Mesodermal cell (in vitro differentiated cells): ENCODE data around the gene MYBBP1A.

Experiments
- H3K27ac ChIP-seq: 2 replicates; pipeline ENCODE4 v1.7.0; 2013; ENCODE audit warnings: mild to moderate bottlenecking, low read depth, low read length, moderate library complexity; ENCODE audit not compliant: severe bottlenecking
- H3K36me3 ChIP-seq: 2 replicates; pipeline ENCODE4 v1.7.1; 2013; ENCODE audit warnings: mild to moderate bottlenecking, low read length, moderate library complexity; ENCODE audit not compliant: control insufficient read depth, insufficient read depth
- H3K4me1 ChIP-seq: one replicate; pipeline ENCODE4 v1.7.1; 2013; ENCODE audit warnings: mild to moderate bottlenecking, low read length; ENCODE audit not compliant: insufficient read depth, control insufficient read depth, poor library complexity, severe bottlenecking
- H3K4me3 ChIP-seq: 2 replicates; pipeline ENCODE4 v1.7.0; 2013; ENCODE audit warnings: low read length, control low read depth, mild to moderate bottlenecking; ENCODE audit not compliant: insufficient read depth, poor library complexity, severe bottlenecking; ENCODE audit errors: extremely low read depth
- H3K9me3 ChIP-seq: 2 replicates; pipeline ENCODE4 v1.7.1; 2013; ENCODE audit warnings: mild to moderate bottlenecking, low read length, moderate library complexity; ENCODE audit not compliant: control insufficient read depth
- WGBS, 2 experiments: methylation state at CpG; one replicate each; pipeline ENCODE4 v1.1.5; 2013; ENCODE audit warnings: missing lambda C conversion rate in 2 of 2; ENCODE audit not compliant: insufficient coverage in 2 of 2; 5-methylcytosine and 5-hydroxymethylcytosine counted together

MYBBP1A gene

DNA sequence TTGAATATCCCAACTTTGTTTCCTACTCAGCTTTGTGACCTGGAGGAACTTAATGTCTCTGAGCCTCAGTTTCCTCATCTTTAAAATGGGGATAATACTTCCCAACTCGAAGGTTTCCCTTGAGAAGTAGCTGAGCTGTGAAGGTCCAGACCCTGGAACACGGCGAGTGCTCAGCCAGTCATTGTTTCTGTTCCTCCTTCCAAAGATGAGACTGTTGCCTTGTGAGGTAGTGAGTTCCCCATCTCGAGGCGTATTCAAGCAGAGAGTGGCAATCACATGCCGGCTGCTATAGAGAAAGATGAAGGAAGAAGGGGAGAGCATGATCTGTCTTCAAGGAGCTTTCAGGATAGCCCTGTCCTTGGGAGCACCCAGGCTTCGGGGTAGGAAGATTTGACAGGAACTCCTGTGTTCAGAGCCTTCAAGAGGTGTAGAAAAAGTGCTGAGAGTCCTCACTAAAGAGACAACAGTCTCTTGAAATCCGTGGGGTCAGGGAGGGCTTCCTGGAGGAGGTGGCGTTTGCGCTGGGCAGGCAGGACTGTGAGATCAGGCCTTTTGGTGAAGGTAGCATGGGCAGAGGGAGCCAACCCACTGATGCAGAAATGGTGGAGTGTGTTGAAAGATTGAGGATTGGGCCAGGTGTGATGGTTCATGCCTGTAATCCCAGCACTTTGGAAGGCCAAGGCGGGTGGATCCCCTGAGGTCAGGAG, 29.3 kb downstream of the MYBBP1A start:
- Histone ChIP-seq H3K36me3 (no peaks in the 10 kb centered on the region), H3K9me3 (no peaks in the 10 kb centered on the region), H3K27ac (no peak overlapping the region), H3K4me3 (no peak overlapping the region), H3K4me1 (no peaks in the 10 kb centered on the region)
- WGBS, 2 experiments = 89 to 95% methylated on average over 10 of the region's 11 CpGs

DNA sequence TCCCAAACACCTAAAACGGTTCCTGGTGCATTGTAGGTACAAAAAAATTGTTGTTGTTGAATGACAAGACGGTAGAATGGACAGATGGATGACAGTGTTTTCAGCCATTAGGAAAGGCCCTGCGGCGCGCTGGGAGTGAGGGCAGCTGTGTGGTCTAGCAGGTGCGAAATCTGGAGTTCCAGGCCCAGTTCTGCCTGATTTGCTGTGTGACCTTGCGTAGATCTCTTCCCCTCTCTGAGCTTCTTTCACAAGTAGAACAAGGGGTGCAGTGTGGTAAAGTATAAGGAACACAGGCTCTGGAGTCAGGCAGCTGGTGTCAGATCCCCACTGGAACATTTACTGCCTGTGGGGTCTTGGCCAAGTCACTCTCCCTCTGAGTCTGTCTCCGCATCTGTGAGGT, 31.2 kb downstream of the MYBBP1A start:
- Histone ChIP-seq H3K36me3 (no peaks in the 10 kb centered on the region), H3K9me3 (no peaks in the 10 kb centered on the region), H3K27ac (no peak overlapping the region), H3K4me3 (no peak overlapping the region), H3K4me1 (no peaks in the 10 kb centered on the region)
- 84 to 87% methylated on average over 7 of the region's 8 CpGs for WGBS, 2 experiments

DNA sequence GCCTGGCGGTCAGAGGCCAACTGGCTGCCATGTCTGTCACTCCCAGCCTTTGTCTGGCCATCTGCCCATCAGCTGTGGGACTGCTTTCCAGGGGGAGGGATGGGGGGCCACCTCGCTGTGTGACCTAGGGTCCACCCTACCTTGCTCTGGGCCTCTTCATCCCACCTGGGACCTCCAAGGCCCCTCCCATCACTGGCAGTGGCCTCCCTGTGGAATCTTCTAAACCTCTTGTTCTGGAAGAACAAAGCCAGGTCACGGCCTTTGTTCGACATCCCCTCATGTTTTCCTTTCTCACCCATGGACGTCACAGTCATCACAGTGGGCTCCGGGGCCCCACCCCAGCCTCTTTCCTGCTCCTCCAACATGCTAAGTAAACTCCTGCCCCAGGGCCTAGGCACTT, 32.5 kb downstream of the MYBBP1A start:
- Histone ChIP-seq H3K27ac (no peak overlapping the region), H3K4me1 (no peaks in the 10 kb centered on the region), H3K4me3 (no peak overlapping the region), H3K9me3 (no peaks in the 10 kb centered on the region), H3K36me3 (no peaks in the 10 kb centered on the region)
- WGBS, 2 experiments = 77 to 81% methylated on average over 5 of the region's 6 CpGs

DNA sequence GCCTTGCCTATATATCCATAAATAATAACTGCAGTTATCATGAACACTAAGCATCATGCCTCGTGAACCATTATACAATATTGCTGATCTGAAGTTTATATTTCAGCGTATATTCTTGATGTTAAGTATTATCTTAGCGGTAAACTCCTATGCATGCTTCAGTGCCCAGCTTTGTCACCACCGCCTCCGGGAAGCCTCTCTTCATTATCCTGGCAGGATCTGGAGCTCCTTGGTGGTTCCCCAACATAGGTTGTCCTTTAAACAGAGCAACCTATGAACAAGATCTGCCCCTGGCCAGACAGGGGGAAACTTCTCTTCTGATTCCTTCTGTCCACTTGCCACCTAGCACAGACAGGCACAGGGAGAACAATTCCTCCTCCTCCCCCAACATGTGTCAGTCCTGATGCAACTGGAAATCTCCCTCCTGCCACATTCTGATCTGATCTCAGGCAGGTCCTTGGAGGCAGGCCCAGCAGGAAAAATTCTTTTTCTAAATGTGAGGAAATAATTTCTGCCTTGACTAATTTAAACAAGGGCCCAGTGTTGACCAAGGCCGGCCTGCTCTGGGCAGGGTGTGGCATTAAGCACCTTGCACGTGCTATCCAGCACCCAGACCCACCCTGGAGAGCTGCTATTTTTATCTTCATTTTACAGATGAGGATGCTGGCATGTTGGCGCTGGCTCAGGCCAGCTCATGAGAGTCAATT, 34.1 kb downstream of the MYBBP1A start:
- Histone ChIP-seq H3K36me3 (no peaks in the 10 kb centered on the region), H3K27ac (no peak overlapping the region), H3K4me3 (no peak overlapping the region), H3K4me1 (no peaks in the 10 kb centered on the region), H3K9me3 (no peaks in the 10 kb centered on the region)
- WGBS, 2 experiments = 93 to 94% methylated on average over 2 to 6 of the region's 8 CpGs

DNA sequence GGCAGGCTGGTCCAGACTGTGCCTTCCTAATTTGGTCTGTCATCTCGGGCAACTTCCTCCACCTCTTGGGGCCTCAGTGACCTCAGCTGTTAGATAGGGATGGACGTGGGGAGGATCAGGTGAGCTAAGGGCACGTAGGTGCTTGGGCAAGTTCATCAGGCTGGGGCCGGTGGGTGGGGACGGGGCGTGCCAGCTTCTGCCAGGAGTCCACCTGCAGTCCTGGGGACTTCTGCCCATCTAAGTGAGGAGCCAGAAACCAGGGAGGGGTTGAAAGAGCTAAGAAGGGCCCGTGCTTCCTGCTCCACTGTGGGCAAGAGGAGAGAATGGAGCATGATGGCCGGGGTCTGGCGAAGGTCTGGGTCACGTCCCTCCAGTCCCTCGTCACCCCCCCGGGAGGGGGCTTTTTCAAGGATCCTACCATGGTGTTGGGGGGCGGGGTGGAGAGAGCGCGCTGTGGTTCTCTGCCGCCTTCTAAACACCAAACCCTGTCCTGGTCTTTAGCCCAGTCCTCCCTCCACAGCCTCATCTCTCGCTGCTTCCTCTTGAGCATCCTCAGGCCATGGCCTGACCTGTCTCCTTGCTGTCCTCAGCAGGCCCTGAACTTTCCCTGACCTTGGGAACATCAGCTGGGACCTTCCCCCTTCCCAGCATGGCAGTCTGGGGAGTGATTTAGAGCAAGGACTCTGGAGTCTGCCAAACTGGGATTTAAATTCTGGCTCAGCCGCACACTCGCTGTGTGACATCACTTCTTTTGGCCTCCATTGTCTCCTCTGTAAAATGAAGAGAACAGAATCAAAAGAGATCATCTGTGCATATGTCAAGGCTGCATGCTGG, 34.9 kb downstream of the MYBBP1A start:
- Histone ChIP-seq H3K9me3 (no peaks in the 10 kb centered on the region), H3K27ac (no peak overlapping the region), H3K4me1 (no peaks in the 10 kb centered on the region), H3K4me3 (no peak overlapping the region), H3K36me3 (no peaks in the 10 kb centered on the region)
- WGBS, 2 experiments = 88 to 94% methylated on average over 11 to 18 of the region's 19 CpGs

DNA sequence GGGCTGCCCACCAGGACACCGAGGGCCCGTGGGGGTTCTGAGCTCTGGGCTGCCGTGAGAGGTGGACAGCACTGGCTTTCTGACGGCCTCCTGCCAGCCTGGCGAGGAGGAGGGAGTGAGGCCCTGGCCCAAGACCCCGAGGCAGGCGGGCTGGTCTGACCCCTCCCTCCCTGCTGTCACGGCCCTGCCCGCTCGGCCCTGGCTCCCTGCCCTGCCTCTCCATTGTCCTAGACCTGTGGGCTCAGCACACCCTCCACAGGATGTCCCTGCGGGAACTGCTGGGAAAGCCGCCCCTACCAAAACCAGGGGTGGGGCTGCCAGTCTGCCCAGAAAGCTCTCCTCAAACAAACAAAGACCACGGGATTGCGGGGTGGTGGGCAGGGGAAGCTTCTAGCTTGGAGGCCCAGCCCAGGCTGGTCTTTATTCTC, 35.8 kb downstream of the MYBBP1A start:
- Histone ChIP-seq H3K4me1 (no peaks in the 10 kb centered on the region), H3K36me3 (no peaks in the 10 kb centered on the region), H3K9me3 (no peaks in the 10 kb centered on the region), H3K27ac (no peak overlapping the region), H3K4me3 (no peak overlapping the region)
- WGBS, 2 experiments = 71% methylated on average over 8 to 13 of the region's 14 CpGs

DNA sequence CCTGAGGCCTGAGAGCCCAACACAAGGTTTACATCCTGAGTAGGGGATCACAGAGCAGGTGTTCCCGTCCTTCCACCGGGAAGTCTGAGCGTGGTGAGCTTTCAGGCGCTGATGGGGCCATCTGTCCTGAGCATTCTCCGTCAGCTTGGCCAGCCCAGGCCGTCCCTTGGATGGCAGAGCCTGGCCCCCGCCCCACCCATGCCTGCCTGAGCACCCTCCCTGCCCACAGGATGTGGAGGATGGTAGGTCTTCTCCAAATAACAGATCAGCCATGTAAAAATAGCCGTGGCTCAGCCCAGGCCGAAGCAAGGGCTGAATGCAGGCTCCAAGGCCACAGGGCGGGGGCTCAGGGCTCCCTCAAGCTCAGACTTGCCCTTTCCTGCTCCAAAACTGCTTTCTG, 36.3 kb downstream of the MYBBP1A start:
- Histone ChIP-seq H3K27ac (no peak overlapping the region), H3K4me1 (no peaks in the 10 kb centered on the region), H3K9me3 (no peaks in the 10 kb centered on the region), H3K4me3 (no peak overlapping the region), H3K36me3 (no peaks in the 10 kb centered on the region)
- WGBS, 2 experiments = 96 to 97% methylated on average over 6 to 7 of the region's 10 CpGs

DNA sequence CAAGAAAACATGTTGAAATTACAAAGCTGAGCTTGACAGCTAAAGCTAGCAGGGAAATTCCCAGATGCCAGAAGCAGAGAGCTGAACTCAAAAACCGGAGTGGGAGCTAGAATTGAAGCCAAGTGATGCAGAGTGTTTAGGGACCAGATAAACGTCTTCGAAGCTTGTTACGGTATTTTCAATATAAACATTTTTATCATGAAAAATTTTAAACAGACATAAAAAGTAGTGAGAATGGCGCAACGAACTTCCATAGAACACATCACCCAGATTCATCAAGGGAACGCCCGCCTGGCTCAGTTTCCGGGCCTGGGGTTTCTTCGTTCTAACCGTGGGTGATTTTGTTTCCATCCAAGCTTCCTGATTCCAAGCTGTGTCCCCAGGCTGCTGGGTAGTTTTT, 38.4 kb downstream of the MYBBP1A start:
- Histone ChIP-seq H3K4me1 (no peaks in the 10 kb centered on the region), H3K36me3 (no peaks in the 10 kb centered on the region), H3K9me3 (no peaks in the 10 kb centered on the region), H3K27ac (no peak overlapping the region), H3K4me3 (no peak overlapping the region)
- 92 to 95% methylated on average over 4 to 11 of the region's 11 CpGs for WGBS, 2 experiments

DNA sequence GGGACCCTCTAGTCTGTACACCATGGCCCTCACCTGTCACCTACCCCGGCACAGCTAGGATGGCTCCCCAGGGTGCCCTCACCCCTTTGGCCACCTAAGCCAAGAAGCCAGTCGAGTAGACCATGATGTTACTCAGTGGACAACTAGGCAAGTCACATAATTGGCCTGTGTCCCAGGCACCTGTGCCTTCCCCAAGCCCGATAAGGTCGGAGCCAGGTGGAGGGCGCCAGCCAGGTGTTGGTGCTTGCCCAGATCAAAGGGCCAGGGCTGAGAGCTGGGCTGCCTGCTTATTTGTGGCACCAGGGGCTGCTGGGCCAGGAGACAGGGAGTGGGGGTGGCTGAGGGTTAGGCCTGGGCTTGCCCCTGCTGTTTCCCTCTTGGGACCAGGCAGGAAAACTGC, 39.7 kb downstream of the MYBBP1A start:
- Histone ChIP-seq H3K4me3 (no peak overlapping the region), H3K27ac (no peak overlapping the region), H3K4me1 (no peaks in the 10 kb centered on the region), H3K9me3 (no peaks in the 10 kb centered on the region), H3K36me3 (no peaks in the 10 kb centered on the region)
- 93 to 97% methylated on average over 4 to 5 of the region's 5 CpGs for WGBS, 2 experiments

DNA sequence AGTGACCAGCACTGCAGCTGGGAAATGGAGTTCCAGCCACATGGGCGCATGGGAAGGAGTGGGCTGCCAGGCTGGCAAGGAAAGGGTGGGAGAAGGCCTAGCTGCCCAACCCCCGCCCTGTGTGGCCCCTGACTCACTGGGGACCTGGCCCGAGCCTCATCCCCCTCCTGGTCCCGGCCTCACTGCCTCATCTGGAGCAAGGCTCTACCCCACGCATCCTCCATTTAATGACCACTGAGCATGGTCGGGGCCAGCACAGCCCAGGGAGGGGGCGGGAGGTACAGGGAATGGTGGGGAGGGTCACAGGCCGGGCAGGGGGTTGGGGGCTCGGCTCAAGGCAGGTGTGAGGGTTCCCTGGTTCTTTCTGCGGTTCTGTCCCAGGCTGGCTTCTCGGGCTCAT, 40.4 kb downstream of the MYBBP1A start:
- 83 to 95% methylated on average over 6 to 8 of the region's 11 CpGs for WGBS, 2 experiments
- H3K4me1 ChIP-seq = no peaks in the 10 kb centered on the region
- no peaks in the 10 kb centered on the region for H3K9me3 ChIP-seq
- no peaks in the 10 kb centered on the region for H3K36me3 ChIP-seq
- no peak overlapping the region for H3K27ac ChIP-seq
- no peak overlapping the region for H3K4me3 ChIP-seq
